Posterior cingulate gyrus (tissue), 11 donors: ENCODE measurements around the gene MDM2.
"Not testable (repeated sequence)": the region's sequence is repeated elsewhere in the genome, so short reads cannot be mapped to it uniquely, and the experiment has no call there.

Source experiments
- DNase-seq, 10 donors: peaks; one replicate each; pipeline versions ENCODE4 v3.0.0 to v3.0.0-alpha.2; 2020 to 2021; ENCODE audit warnings: mixed read lengths in 3 of 10
- intact Hi-C: fragments of 100-400 bp; cut with DNase I; formaldehyde crosslinking; loops from one replicate; pipeline ENCODE4 v1.15.1; 2023

MDM2 gene

DNA sequence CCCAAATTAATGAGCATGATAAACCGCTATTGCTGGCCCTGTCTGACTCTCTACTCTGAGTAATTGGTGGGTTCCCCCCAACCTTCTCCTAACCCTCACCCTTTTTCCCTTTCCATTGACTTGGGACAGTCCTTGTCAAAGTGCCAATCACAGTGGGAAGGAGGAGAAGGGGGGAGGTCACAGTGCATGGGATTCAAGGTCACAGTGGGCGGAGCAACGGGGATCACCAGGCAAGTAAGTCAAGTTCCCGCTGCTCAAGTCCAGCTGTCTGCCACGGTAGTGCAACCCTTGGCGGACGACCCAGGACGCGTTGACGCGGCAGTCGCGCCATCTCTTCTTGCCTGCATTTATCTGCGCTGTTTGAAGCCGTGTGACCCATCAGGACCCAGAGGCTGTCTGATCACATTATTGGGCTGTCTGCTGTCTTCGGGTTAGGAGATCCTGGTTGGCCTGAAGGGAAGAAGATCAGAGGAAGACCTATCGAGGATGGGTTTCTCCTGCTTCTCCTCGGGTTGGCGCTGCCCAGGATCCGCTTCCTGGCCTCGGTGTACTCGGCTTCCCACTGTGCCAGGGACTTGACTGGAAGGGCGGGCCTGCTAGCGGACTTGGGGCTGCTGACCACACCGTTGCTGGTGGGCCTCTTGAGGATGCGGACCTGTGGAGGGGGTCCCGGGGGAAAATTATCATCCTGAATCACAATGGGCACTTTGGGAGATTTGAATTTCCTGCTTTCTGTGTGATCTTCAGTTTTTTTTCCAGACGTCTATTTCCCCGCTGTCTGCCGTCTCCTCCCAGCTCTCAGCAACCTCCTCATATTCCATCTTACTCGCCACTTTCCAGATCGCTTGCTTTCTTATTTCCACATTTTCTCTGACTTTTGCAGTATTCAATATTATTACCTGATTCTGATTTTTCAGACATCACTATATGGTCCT lies 3.1 kb upstream of the MDM2 start:
- intact Hi-C loops, result loop anchor here (5.0 to 10.0 kb wide), 2 partner anchors 193 to 470 kb away; partner anchors contain the start of genes MDM1 and RAP1B
- DNase-seq, result no peak

DNA sequence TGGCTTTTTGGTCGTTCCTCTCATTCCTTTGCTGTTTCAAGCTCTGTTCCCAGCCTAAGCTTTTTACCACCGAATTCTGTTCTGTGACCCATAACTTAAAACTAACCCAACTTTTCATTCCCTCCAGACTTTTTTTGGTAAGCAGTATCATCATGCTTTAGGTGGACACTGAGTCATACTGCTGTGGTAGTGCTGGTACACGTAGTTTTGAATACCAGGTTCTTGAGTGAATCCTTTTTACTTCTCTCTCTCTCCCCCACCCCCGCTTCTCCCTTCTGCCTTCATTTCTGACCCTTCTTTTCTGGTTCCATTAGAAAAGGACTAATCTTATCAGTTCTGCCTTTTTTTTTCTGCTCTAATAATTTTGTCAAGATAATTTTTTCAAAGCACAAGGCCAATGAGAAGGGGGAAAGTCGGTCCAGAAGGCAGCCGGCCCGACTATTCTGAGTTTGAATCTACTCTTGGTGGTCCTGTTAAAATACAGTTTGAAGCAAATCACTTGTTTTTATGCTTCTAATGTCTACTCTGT lies 2.3 kb upstream of the MDM2 start:
- intact Hi-C loops, result loop anchor here (5.0 to 10.0 kb wide), 2 partner anchors 193 to 471 kb away; partner anchors contain the start of genes MDM1 and RAP1B

DNA sequence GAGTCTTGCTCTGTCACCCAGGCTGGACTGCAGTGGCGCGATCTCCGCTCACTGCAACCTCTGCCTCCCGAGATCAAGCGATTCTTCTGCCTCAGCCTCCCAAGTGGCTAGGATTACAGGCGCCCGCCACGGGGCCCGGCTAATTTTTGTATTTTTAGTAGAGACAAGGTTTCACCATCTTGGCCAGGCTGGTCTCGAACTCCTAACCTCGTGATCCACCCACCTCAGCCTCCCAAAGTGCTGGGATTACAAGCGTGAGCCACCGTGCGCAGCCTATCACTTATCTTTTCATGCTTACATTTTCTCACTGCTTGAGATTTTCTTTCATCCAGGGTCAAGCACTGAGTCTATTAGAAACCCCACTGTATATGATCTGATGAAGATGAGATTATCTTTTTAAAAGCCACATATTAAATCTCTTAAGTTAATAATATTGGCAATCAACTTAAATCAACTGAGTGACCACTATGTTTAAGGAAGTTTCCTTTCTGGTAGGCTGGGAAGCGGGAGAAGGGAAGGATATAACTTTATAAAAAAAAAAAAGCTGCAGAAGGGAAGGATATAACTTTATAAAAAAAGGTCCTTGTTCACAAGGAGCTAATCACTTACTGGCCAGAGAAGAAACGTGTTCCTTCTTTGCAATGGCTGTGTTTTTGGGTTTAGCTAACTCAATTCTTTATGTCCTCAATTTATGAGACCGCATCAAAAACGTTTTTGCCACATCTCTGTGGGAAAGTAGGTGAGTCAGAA lies 1.3 kb upstream of the MDM2 start:
- intact Hi-C loops, result loop anchor here (5.0 to 10.0 kb wide), 2 partner anchors 194 to 472 kb away; partner anchors contain the start of genes MDM1 and RAP1B
- no peak for DNase-seq

More for the DNA sequence above, 2.3 kb upstream of the MDM2 start:
- DNase-seq, result no peak

DNA sequence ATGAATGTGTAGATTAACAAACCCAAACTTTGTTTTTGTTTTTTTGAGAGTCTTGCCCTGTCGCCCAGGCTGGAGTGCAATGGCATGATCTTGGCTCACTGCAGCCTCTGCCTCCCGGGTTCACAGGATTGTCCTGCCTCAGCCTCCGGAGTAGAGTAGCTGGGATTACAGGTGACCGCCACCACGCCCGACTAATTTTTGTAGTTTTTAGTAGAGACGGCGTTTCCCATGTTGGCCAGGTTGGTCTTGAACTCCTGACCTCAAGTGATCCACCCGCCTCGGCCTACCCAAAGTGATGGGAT lies 752 bp upstream of the MDM2 start:
- intact Hi-C loops, result loop anchor here (5.0 to 10.0 kb wide), 2 partner anchors 195 to 472 kb away; partner anchors contain the start of genes MDM1 and RAP1B
- DNase-seq, result not testable (repeated sequence)

DNA sequence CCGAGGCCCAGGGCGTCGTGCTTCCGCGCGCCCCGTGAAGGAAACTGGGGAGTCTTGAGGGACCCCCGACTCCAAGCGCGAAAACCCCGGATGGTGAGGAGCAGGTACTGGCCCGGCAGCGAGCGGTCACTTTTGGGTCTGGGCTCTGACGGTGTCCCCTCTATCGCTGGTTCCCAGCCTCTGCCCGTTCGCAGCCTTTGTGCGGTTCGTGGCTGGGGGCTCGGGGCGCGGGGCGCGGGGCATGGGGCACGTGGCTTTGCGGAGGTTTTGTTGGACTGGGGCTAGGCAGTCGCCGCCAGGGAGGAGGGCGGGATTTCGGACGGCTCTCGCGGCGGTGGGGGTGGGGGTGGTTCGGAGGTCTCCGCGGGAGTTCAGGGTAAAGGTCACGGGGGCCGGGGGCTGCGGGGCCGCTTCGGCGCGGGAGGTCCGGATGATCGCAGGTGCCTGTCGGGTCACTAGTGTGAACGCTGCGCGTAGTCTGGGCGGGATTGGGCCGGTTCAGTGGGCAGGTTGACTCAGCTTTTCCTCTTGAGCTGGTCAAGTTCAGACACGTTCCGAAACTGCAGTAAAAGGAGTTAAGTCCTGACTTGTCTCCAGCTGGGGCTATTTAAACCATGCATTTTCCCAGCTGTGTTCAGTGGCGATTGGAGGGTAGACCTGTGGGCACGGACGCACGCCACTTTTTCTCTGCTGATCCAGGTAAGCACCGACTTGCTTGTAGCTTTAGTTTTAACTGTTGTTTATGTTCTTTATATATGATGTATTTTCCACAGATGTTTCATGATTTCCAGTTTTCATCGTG lies 612 bp downstream of the MDM2 start:
- intact Hi-C loops, result loop anchor here (1.0 to 10.0 kb wide), 3 partner anchors 62 to 474 kb away; partner anchors contain the start of genes MDM1, RAP1B and SLC35E3
- DNase-seq, result peak in 9 of 10 donors; percentile 28 to 90 (median 38)

DNA sequence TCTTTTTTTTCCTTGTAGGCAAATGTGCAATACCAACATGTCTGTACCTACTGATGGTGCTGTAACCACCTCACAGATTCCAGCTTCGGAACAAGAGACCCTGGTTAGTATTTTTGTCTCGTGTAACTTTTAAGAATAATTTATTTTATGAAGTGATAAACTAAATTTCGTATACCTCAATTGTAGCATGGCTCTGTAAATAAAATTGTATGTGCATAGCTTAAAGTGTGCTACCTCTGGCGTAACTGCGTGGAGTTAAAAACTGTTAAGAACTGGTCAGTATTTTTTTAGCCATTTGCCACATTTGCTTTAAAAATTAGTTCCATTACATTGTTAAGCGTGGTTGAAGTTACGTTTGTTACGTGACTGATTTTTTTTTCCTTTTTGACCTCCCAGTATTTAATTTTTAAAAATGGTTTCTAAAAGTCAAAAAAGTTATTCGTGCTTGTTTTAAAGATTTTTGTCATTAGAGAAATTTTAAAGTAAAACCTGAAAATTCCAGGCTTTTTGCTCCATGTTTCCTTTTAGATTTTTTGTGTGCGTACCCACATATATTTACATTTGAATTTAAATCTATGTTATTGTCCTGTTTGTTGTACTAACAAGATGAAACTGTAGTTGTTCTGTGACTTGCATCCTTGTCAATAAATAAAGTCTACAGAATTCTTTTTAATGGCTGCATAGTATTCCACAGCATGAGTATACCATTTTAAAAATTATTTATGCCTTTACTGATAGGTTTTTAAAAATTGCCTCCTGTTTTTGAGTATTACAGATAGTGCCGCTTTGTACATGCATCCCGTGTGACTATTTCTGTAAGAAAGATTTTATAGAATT lies 1.4 kb downstream of the MDM2 start:
- DNase-seq, result no peak
- intact Hi-C loops, result loop anchor here (5.0 to 10.0 kb wide), 2 partner anchors 197 to 475 kb away; partner anchors contain the start of genes MDM1 and RAP1B

DNA sequence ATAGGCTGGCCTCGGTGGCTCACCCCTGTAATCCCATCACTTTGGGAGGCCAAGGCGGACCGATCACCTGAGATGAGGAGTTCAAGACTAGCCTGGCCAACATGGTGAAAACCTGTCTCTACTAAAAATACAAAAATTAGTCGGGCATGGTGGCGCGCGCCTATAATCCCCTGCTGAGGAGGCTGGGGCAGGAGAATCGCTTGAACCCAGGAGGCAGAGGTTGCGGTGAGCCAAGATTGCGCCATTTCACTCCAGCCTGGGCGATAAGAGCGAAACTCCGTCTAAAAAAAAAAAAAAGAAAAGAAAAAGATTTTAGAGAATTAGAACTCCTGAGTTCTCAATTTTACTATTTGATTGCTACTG lies 2.0 kb downstream of the MDM2 start:
- DNase-seq, intact Hi-C loops: not testable (repeated sequence)

DNA sequence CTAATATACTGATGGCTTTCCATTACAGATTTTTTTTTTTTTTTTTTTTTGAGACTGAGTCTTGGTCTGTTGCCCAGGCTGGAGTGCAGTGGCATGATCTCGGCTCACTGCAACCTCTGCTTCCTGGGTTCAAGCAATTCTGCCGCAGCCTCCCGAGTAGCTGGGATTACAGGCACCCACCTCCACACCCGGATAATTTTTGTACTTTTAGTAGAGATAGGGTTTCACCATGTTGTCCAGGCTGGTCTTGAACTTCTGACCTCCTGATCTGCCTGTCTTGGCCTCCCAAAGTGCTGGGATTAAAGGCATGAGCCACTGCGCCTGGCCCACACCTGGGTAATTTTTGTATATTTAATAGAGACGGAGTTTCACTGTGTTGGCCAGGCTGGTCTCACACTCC lies 3.6 kb downstream of the MDM2 start:
- intact Hi-C loops, result not testable (repeated sequence)

DNA sequence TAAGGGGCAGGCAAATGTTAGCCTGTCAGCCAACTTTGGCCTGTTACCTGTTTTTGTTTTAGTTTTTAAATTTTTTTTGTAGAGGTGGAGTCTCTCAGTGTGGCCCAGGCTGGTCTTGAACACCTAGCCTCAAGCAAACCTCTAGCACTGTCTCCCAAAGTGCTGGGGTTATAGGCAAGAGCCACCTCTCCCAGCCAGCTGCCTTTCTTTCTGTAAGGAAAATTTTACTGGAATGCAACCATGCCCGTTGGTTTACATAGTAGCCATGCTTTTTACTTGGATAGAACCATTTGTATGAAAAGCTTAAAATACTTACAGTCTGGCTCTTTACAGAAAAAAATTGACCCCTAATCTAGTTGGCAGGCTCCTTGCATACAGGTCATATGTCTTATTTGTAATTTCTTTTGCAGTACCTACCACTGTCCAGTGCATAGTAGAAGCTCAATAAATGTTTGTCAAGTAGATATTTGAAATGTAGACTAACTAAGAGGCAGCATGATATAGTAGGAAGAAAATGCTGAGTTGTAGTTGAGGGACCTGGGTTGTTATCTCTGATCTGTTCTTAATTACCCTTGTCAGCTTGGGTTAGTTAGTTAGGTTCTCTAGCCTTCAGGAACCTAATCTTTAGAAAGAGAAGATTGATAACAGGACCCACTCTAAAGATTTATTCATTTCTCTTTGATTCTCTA lies 4.7 kb downstream of the MDM2 start:
- intact Hi-C loops, result no loop called here
- DNase-seq, result no peak

More for the DNA sequence above, 3.6 kb downstream of the MDM2 start:
- not testable (repeated sequence) for DNase-seq

DNA sequence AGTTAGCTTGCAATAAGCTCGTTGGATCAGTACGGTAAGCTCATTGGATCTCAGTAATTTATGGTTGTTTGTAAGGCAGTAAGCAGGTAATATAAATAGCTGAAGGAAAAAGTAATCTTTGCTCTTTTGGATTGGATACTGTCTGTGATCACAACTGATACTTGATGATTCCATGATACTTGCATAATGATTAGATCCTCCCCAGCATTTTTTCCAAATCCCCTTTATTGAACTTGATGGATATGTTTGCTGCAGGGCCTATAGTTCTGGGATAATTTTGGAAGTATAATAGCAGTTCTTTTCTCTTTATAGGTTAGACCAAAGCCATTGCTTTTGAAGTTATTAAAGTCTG lies 5.2 kb downstream of the MDM2 start:
- no peak for DNase-seq
- intact Hi-C loops, result no loop called here

DNA sequence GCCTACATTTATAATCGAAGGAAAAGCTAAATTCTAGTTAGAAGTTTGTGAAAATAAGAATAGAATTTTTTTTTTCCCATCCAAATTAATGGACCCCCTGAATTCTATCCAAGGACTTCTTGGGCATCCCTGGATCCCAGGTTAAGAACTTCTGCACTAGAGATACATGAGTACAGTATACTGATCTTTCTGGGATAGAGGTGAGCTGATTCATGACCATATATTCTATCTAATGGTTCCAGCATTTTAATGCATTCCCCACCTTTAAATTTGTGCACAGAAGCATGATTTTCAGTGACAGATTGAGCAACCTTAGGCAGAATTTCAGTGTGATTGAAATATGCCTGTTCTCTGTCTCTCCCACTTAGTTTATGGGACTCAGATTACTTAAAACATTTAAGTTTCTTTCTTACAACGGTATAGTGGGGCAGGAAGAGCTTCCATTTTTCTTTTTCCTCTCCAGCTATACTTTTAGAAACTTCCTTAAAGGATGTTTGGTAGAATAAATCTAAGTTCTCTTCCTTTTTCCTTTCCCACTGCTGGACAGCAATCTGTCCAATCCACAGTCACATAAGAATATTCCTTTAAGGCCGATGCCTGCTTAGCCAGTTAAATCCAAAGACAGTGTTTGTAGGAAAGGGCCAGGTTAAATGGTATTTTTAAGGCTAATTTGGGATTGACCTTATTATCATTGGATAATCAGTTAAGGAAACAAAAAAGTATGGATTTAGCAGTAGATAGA lies 6.7 kb downstream of the MDM2 start:
- intact Hi-C loops, result no loop called here
- DNase-seq, result no peak

DNA sequence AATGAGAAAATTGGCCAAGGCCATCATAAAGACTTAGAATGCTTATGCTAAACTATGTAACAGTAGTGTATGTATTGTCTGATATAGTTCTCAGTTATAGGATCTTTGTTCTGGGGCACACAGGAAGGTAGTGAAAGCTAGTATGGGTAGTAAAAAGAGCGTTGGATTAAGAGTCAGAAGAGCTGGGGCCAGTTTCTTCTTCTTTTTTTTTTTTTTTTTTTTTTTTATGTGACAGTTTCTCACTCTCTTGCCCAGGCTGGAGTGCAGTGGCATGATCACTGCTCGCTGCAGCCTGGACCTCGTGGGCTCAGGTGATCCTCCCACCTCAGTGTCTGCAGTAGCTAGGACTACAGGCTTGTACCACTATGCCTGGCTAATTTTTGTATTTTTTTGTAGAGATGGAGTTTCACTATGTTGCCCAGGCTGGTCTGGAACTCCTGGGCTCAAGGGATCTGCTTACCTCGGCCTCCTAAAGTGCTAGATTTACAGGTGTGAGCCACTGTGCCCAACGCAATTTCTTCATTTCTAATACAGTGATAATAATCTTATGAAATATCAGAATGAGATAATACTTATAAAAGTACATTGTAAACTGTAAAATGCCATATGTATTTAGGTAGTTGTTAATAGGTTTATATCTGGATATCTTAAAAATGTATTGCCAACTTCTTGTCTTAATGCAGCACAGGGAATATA lies 7.4 kb downstream of the MDM2 start:
- no peak for DNase-seq
- intact Hi-C loops, result no loop called here

DNA sequence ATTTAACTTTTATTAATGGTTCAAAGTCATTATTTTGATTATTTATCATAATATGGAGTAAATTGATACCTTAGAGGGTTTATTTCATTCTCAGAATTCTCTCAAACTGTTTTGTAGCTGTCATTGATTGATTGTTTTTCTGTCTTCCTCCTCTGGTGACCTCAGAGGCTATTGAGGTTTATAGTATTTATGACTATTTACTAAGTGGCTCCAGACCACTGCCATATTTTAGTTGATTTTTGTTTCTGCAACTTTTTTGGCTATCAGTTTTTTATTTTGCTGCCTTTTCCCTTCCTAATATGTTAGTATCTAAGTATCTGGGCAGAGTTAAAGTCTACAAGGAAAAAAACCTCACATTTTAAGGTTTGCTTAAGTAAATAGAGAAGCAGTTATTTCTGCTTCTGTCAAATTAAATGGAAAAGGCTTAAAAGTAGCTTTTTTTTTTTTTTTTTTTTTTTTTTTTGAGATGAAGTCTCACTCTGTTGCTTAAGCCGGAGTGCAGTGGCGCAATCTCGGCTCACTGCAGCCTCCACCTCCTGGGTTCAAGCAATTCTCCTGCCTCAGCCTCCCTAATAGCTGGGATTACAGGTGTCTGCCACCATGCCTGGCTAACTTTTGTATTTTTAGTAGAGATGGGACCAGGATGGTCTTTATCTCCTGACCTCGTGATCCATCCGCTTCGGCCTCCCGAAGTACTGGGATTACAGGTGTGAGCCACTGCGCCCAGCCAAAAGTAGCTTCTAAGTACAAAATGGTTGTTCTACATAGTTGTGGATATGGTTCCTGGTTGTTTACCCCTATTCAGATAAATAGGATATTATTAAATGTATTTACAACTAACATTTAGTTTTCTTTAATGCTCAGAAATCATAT lies 8.2 kb downstream of the MDM2 start:
- intact Hi-C loops, result no loop called here
- DNase-seq, result no peak

DNA sequence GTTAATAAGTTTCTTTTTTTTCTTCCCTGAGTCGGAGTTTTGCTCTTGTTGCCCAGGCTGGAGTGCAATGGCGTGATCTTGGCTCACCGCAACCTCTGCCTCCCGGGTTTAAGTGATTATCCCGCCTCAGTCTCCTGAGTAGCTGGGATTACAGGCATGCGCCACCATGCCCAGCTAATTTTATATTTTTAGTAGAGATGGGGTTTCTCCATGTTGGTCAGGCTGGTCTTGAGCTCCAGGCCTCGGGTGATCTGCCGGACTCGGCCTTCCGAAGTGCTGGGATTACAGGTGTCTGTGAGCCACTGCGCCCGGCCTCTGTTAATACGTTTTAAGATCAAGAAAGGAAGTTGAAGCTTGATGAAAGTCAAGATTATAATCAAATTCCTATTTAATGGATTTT lies 11.5 kb downstream of the MDM2 start:
- intact Hi-C loops, DNase-seq: not testable (repeated sequence)

DNA sequence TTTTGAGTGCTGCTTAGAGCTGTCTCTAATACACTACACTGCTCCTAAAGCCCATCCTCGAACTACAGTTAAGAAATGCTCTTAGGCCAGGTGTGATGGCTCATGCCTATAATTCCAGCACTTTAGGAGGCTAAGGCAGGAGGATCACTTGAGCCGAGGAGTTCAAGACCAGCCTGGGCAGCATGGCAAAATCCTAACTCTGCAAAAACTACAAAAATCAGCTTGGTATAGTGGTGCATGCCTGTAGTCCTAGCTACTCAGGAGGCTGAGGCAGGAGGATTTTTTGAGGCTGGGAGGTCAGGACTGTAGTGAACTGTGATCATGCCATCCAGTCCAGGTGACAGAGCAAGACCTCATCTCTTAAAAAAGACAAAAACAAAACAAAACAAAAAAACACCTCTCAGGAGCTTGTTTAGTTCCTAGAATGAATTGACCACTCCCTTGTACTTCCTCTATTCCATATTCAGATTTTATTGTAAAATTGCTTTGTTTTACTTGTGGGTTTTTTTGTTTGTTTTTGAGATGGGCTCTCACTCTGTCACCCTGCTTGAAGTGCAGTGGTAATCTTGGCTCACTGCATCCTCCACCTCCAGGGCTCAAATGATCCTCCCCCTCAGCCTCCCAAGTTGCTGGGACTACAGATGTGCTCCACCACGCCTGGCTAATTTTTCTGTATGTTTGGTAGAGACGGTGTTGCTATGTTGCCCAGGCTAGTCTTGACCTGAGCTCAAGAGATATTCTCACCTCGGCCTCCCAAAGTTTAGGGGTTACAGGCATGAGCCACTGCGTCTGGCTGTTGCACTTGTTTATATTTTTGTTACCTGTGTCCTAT lies 13.6 kb downstream of the MDM2 start:
- DNase-seq, result no peak
- intact Hi-C loops, result loop anchor here (5.0 kb wide), 1 partner anchor 134 kb away; the partner anchor contains the start of gene NUP107
